ACC112 (cell line): ENCODE results near the gene TSPEAR.
"Not testable (repeated sequence)": the region's sequence is repeated elsewhere in the genome, so short reads cannot be mapped to it uniquely, and the experiment has no call there.

Experiments
- H2AFZ ChIP-seq: fragments of 200-600 bp; sonication (generic); one replicate; pipeline ENCODE4 v1.6.0; 2017; ENCODE audit warnings: antibody characterized with exemption, low read length; ENCODE audit not compliant: unreplicated experiment
- H3K27ac ChIP-seq: fragments of 200-600 bp; sonication (generic); 2 replicates; pipeline ENCODE4 v1.5.1; 2014; ENCODE audit warnings: low read depth, mild to moderate bottlenecking, antibody characterized with exemption, low read length, moderate library complexity
- H3K27me3 ChIP-seq: fragments of 200-600 bp; sonication (generic); 2 replicates; pipeline ENCODE4 v1.6.1; 2014; ENCODE audit warnings: mild to moderate bottlenecking, antibody characterized with exemption, low read length, moderate library complexity, mixed read lengths; ENCODE audit not compliant: insufficient read depth
- H3K36me3 ChIP-seq: fragments of 200-600 bp; sonication (generic); 2 replicates; pipeline ENCODE4 v1.6.1; 2016; ENCODE audit warnings: mild to moderate bottlenecking, antibody characterized with exemption, low read length, moderate library complexity, mixed read lengths; ENCODE audit not compliant: insufficient read depth
- H3K4me1 ChIP-seq: fragments of 200-600 bp; sonication (generic); one replicate; pipeline ENCODE4 v1.6.1; 2016; ENCODE audit warnings: low read length, mixed read lengths; ENCODE audit not compliant: insufficient read depth, unreplicated experiment, control insufficient read depth
- H3K4me3 ChIP-seq: fragments of 200-600 bp; sonication (generic); 2 replicates; pipeline ENCODE4 v1.5.1; 2014; ENCODE audit warnings: mild to moderate bottlenecking, low read depth, low read length
- H3K79me2 ChIP-seq: fragments of 200-600 bp; sonication (generic); one replicate; pipeline ENCODE4 v1.6.0; 2016; ENCODE audit warnings: low read length; ENCODE audit not compliant: control insufficient read depth, unreplicated experiment, insufficient read depth

The TSPEAR gene

GRCh38 chr21:44650265-44650972 is 61.0 kb downstream of the TSPEAR start:
- Histone ChIP-seq H3K4me1 (no peaks in the 10 kb centered on the region), H3K79me2 (no peaks in the 10 kb centered on the region), H2AFZ (no peak overlapping the region), H3K36me3 (no peaks in the 10 kb centered on the region), H3K27me3 (peaks cover 28% of the 10 kb centered on the region), H3K27ac (no peak overlapping the region), H3K4me3 (no peak overlapping the region)

DNA sequence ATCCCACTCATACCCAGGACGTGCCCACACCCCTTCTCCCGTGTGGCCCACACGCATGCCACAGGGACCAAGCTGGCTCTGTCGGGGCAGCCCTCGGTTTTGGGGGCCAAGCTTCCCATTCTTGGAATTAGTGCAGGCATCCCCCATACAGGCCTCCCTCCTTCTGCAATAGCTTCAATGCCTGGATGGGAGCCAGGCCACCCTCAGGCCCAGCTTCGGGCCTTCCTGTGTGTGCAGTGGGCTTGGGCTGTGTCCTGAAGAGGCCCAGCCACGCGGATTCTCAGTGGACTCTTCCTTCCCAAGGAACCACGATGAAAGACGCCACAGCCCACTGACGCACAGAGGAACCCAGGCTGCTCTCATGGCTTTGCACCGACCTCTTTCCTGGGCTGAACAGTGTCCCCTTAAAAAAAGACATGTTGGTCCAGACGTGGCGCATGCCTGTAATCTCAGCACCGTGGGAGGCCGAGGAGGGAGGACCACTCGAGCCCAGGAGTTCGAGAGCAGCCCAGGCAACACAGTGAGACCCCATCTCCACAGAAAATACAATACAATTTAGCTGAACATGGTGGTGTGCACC is 61.8 kb downstream of the TSPEAR start:
- H2AFZ ChIP-seq, result no peak overlapping the region
- no peaks in the 10 kb centered on the region for H3K79me2 ChIP-seq
- peaks cover 28% of the 10 kb centered on the region for H3K27me3 ChIP-seq
- H3K27ac ChIP-seq, result no peak overlapping the region
- no peaks in the 10 kb centered on the region for H3K4me1 ChIP-seq
- H3K36me3 ChIP-seq, result no peaks in the 10 kb centered on the region
- no peak overlapping the region for H3K4me3 ChIP-seq

DNA sequence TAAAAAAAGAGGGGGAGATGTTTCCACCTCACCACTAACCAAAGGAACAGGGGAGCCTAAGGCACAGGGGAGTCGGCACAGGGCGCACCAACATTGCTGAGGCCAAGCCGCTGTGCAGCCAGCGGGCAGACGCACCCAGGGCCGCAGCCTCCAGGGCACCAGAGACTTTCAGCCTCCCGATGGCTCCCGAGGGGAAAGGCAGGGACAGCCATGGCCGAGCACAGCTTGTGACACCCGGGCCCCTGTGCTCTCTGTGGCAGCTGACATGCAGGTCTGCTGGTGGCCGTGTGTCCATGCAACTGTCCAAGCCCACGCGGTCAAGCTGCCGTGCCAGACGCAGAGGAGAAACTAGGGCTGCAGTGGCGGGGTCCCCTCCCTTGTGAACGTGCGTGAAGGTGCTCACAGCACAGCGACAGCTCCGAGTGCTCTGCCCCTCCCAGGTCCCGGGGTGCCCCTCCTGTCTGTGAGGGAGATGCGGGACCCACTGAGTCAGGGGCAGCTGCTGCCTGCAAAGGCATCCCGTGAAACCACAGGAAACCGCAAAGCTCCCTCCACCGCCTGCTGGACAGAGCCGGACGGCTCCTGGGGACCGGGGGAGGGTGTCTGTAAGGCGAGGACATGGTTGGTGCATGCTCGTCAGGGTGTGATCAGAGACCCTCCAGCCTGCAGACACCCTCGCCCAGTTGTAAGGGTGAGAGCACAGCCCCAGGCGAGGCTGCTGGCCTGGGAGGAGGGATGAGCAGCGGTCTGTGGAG is 62.6 kb downstream of the TSPEAR start:
- H3K27ac ChIP-seq, result no peak overlapping the region
- H2AFZ ChIP-seq, result no peak overlapping the region
- no peaks in the 10 kb centered on the region for H3K36me3 ChIP-seq
- H3K4me1 ChIP-seq, result no peaks in the 10 kb centered on the region
- peaks cover 28% of the 10 kb centered on the region for H3K27me3 ChIP-seq
- H3K4me3 ChIP-seq, result no peak overlapping the region
- H3K79me2 ChIP-seq, result no peaks in the 10 kb centered on the region

- H3K27ac ChIP-seq, result no peak overlapping the region
- H3K79me2 ChIP-seq, result no peaks in the 10 kb centered on the region
- H3K27me3 ChIP-seq, result peaks cover 24% of the 10 kb centered on the region
- no peak overlapping the region for H2AFZ ChIP-seq
- no peak overlapping the region for H3K4me3 ChIP-seq
- H3K36me3 ChIP-seq, result no peaks in the 10 kb centered on the region
- no peaks in the 10 kb centered on the region for H3K4me1 ChIP-seq
Measured at GRCh38 chr21:44647222-44647552, 64.2 kb downstream of the TSPEAR start.

DNA sequence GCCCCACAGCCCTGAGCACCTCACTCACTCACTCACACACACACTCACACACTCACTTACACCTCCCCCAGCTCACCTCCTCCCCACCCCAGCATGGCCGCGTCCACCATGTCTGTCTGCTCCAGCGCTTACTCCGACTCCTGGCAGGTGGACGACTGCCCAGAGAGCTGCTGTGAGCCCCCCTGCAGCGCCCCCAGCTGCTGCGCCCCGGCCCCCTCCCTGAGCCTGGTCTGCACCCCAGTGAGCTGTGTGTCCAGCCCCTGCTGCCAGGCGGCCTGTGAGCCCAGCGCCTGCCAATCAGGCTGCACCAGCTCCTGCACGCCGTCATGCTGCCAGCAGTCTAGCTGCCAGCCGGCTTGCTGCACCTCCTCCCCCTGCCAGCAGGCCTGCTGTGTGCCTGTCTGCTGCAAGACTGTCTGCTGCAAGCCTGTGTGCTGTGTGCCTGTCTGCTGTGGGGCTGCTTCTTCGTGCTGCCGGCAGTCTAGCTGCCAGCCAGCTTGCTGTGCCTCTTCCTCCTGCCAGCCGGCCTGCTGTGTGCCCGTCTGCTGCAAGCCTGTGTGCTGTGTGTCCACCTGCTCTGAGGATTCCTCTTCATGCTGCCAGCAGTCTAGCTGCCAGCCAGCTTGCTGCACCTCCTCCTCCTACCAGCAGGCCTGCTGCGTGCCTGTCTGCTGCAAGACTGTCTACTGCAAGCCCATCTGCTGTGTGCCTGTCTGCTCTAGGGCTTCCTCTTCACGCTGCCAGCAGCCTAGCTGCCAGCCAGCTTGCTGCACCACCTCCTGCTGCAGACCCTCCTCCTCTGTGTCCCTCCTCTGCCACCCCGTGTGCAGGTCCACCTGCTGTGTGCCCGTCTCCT is 64.8 kb downstream of the TSPEAR start, which contains the start of gene KRTAP10-11:
Gene KRTAP10-11, plus strand, starts transcription at position 49 of the 856 bp plus-strand sequence. Its CDS starts 45 bp downstream, at position 94.
- not testable (repeated sequence) for H3K79me2 ChIP-seq, H3K27ac ChIP-seq, H2AFZ ChIP-seq, H3K36me3 ChIP-seq, H3K4me1 ChIP-seq, H3K4me3 ChIP-seq
- peaks cover 24% of the 10 kb centered on the region for H3K27me3 ChIP-seq

- Histone ChIP-seq H3K79me2 (no peaks in the 10 kb centered on the region), H3K27me3 (peaks cover 19% of the 10 kb centered on the region), H2AFZ (no peak overlapping the region), H3K36me3 (no peaks in the 10 kb centered on the region), H3K4me3 (no peak overlapping the region), H3K27ac (no peak overlapping the region), H3K4me1 (no peaks in the 10 kb centered on the region)
Measured at GRCh38 chr21:44644878-44645277, 66.5 kb downstream of the TSPEAR start.

DNA sequence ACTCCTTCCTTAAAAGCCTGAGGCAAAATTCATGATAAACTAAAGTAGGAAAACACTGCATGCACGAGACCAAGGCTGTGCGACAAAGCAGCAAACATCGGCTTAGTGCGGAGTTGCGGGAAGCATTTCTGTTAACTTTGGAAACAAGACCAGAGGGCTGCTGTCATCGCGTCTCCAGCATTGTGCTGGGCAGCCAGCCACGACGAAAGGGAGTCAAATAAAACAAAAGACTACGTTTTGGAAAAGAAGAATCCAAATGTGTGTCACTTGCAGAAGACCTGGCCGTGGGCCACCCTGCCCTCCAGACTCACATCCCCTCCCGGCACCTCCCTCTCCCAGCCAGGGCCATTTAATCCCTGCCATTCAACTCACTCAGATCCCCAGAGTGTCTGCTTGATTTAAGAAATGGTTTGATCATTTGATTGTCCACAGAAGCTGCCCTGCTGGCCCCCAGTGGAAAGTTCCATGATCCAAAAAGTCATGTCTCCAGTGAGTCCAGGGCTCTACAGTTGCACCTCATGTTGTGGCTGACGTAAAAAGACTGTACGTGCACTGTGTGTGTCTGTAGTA is 67.5 kb downstream of the TSPEAR start:
- no peak overlapping the region for H3K27ac ChIP-seq
- no peaks in the 10 kb centered on the region for H3K79me2 ChIP-seq
- H2AFZ ChIP-seq, result no peak overlapping the region
- no peaks in the 10 kb centered on the region for H3K4me1 ChIP-seq
- no peak overlapping the region for H3K4me3 ChIP-seq
- no peaks in the 10 kb centered on the region for H3K36me3 ChIP-seq
- peaks cover 19% of the 10 kb centered on the region for H3K27me3 ChIP-seq

- H3K4me1 ChIP-seq, result no peaks in the 10 kb centered on the region
- no peaks in the 10 kb centered on the region; the same call in 1 of the 2 replicates for H3K27me3 ChIP-seq
- no peaks in the 10 kb centered on the region for H3K36me3 ChIP-seq
- H3K27ac ChIP-seq, result no peak overlapping the region
- no peak overlapping the region for H2AFZ ChIP-seq
- H3K79me2 ChIP-seq, result no peaks in the 10 kb centered on the region
- no peak overlapping the region for H3K4me3 ChIP-seq
Measured at GRCh38 chr21:44640761-44641160, 70.6 kb downstream of the TSPEAR start.

GRCh38 chr21:44639331-44639655 is 72.1 kb downstream of the TSPEAR start:
- Histone ChIP-seq H2AFZ (no peak overlapping the region), H3K27me3 (no peaks in the 10 kb centered on the region; the same call in 1 of the 2 replicates), H3K79me2 (no peaks in the 10 kb centered on the region), H3K27ac (no peak overlapping the region), H3K4me3 (no peak overlapping the region), H3K36me3 (no peaks in the 10 kb centered on the region), H3K4me1 (no peaks in the 10 kb centered on the region)
